GM12878 (cell line): ENCODE results near the gene LRRIQ4. TPM values are rescaled to one million over a fixed set of nuclear protein-coding genes. Genes with fewer than 3 reads are reported as not detected.

ENCODE experiments used
- BCL11A ChIP-seq: IDR thresholded peaks from 2 replicates; pipeline ENCODE4 v1.6.1; 2011; ENCODE audit warnings: low read depth, low read length
- GATAD2B ChIP-seq: fragments of 450-650 bp; conservative IDR thresholded peaks from 2 replicates; pipeline ENCODE4 v1.6.1; 2017; ENCODE audit warnings: low read depth, mild to moderate bottlenecking, moderate library complexity
- IRF4 ChIP-seq: IDR thresholded peaks from 2 replicates; pipeline ENCODE4 v1.6.1; 2011; ENCODE audit warnings: low read depth, low read length
- NRF1 ChIP-seq: conservative IDR thresholded peaks from 2 replicates; pipeline ENCODE4 v1.6.1; 2011; ENCODE audit warnings: mild to moderate bottlenecking, low read depth, low read length, improper control_type of control experiment
- TCF12 ChIP-seq: IDR thresholded peaks from 2 replicates; pipeline ENCODE4 v1.6.1; 2011; ENCODE audit warnings: low read depth, mild to moderate bottlenecking, low read length
- USF2 ChIP-seq: IDR thresholded peaks from 2 replicates; pipeline ENCODE4 v1.6.1; 2011; ENCODE audit warnings: low read depth, low read length, improper control_type of control experiment, borderline replicate concordance
- ZZZ3 ChIP-seq: IDR thresholded peaks from 2 replicates; pipeline ENCODE4 v1.6.1; 2011; ENCODE audit warnings: low read depth; ENCODE audit not compliant: control insufficient read depth, insufficient read length
- polyA plus RNA-seq, 11 experiments: library from polyadenylated mRNA; depleted of rRNA in 4 of 11; unstranded in 6 of 11; stranded (reverse) in 5 of 11; fragments of >200 nt; fragmentation: Nextera tagmentation in 4 of 11; fragmentation: Illumina TruSeq in 1 of 11; extraction: Ambion mirVana in 4 of 11; extraction: Trizol in 1 of 11; gene quantifications; 1 replicate in 1 of 11; 2 replicates in 10 of 11; pipeline versions ENCODE4 v1.2.1 to v1.2.3, GENCODE V29; 2011 to 2016; ENCODE audit warnings: inconsistent platforms in 2 of 11, missing spikeins in 2 of 11, low read depth in 1 of 11
- total RNA-seq, 4 experiments: library from RNA; depleted of rRNA in 3 of 4; stranded (reverse); fragments of >200 nt in 3 of 4; fragmentation: Illumina TruSeq in 1 of 4; extraction: Trizol in 1 of 4; gene quantifications; 2 replicates each; pipeline versions ENCODE4 v1.2.1 to v1.2.3, GENCODE V29; 2013 to 2021
- TF ChIP-seq, protein P1 (sequence below): fragments of 450-650 bp; conservative IDR thresholded peaks from 2 replicates; pipeline ENCODE4 v1.6.1; 2017; ENCODE audit warnings: mild to moderate bottlenecking, moderate library complexity
- TF ChIP-seq, protein P2 (sequence below): fragments of 450-650 bp; IDR thresholded peaks from 2 replicates; pipeline ENCODE4 v1.6.1; 2018; ENCODE audit warnings: mild to moderate bottlenecking, low read depth, moderate library complexity; ENCODE audit not compliant: partially characterized antibody

LRRIQ4 gene
- total and polyA plus RNA-seq, 10 of the 15 experiments (the other 5 are each of a cell fraction or from before 2014, with no cell fraction given): 0.06 to 0.21 (median 0.14) TPM; not detected in 3

DNA sequence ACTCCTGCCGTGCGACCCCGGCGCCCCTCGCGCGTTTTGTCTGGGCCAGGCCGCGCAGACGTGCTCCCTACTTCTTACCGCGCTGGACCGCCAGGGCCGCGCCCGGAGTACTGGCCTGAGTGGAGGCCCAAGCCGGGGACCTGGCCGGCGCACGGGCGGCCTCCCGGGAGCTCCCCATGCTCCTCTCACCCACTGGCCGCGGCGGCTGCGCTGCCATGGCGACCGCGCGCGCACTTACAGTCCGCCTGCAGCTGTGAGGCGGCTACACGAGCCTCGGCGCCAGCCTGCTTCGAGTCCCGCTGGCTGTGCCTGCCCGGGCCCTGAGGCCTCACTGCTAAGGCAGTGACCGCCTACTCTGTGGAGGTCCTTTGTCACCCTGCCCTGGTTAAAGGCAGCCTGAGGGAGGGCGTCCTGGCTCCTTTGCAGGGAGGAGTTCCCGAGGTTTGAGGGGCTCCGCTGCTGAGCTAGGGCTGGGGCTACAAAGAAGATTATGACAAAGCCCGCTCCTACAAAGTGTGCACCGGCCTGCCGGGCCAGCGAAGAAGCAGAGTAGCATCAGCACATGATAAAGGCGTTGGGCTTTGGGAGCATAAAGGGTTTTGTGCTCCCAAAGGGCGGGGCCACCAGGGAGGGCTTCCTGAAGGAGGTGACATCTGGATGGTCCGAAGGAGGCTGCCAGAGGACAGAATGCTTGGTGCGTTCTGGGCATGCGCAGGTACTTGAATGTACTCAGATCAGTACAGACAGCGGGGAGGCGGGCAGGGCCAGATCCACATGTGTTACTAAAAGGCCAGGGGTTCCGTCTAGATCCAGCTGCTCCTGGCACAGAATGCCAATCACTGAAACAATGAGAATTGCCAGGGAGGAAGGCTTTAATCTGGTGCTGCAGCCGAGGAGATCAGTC lies at the start of gene LRRIQ4, which contains the start of gene LRRC34 (continued):
- TF ChIP-seq TCF12 (peak; percentile 61; the same call in 1 of the 2 replicates), NRF1 (peak; percentile 44), GATAD2B (peak; percentile 65; the same call in 1 of the 2 replicates), BCL11A (no peak), ZZZ3 (no peak), USF2 (no peak), IRF4 (no peak)
- TF ChIP-seq, protein P1, sequence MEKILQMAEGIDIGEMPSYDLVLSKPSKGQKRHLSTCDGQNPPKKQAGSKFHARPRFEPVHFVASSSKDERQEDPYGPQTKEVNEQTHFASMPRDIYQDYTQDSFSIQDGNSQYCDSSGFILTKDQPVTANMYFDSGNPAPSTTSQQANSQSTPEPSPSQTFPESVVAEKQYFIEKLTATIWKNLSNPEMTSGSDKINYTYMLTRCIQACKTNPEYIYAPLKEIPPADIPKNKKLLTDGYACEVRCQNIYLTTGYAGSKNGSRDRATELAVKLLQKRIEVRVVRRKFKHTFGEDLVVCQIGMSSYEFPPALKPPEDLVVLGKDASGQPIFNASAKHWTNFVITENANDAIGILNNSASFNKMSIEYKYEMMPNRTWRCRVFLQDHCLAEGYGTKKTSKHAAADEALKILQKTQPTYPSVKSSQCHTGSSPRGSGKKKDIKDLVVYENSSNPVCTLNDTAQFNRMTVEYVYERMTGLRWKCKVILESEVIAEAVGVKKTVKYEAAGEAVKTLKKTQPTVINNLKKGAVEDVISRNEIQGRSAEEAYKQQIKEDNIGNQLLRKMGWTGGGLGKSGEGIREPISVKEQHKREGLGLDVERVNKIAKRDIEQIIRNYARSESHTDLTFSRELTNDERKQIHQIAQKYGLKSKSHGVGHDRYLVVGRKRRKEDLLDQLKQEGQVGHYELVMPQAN: 0 out of 2 replicates have a peak, but pooled peaks have one; percentile 39
- TF ChIP-seq, protein P2, sequence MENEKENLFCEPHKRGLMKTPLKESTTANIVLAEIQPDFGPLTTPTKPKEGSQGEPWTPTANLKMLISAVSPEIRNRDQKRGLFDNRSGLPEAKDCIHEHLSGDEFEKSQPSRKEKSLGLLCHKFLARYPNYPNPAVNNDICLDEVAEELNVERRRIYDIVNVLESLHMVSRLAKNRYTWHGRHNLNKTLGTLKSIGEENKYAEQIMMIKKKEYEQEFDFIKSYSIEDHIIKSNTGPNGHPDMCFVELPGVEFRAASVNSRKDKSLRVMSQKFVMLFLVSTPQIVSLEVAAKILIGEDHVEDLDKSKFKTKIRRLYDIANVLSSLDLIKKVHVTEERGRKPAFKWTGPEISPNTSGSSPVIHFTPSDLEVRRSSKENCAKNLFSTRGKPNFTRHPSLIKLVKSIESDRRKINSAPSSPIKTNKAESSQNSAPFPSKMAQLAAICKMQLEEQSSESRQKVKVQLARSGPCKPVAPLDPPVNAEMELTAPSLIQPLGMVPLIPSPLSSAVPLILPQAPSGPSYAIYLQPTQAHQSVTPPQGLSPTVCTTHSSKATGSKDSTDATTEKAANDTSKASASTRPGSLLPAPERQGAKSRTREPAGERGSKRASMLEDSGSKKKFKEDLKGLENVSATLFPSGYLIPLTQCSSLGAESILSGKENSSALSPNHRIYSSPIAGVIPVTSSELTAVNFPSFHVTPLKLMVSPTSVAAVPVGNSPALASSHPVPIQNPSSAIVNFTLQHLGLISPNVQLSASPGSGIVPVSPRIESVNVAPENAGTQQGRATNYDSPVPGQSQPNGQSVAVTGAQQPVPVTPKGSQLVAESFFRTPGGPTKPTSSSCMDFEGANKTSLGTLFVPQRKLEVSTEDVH: no peak
